Naive B cell (primary cell): ENCODE data around the gene ZNF438. TPM values are rescaled to one million over a fixed set of nuclear protein-coding genes. Genes with fewer than 3 reads are reported as not detected.

Experiments
- ATAC-seq, 2 donors: fragments of 150-1000 bp; cut with Tn5 transposase; 2 replicates each; pipeline ENCODE4 v1.10.0; 2021; ENCODE audit warnings: low read depth in 2 of 2, mild to moderate bottlenecking in 2 of 2, moderate library complexity in 2 of 2
- DNase-seq: peaks from one replicate; pipeline ENCODE4 v3.0.0; 2022
- H3K27ac Mint-ChIP-seq, 6 donors: one replicate each; pipeline ENCODE4 v1.8.0; 2020 to 2022; ENCODE audit warnings: mild to moderate bottlenecking in 6 of 6, mixed read lengths in 6 of 6, moderate library complexity in 5 of 6, inconsistent platforms in 2 of 6
- H3K27me3 Mint-ChIP-seq, 3 donors: one replicate each; pipeline ENCODE4 v1.8.0; 2021 to 2022; ENCODE audit warnings: mixed read lengths in 3 of 3, mild to moderate bottlenecking in 1 of 3
- H3K36me3 Mint-ChIP-seq, 2 donors: one replicate each; pipeline ENCODE4 v1.8.0; 2020 to 2022; ENCODE audit warnings: mixed read lengths in 2 of 2, inconsistent platforms in 1 of 2, mild to moderate bottlenecking in 1 of 2
- H3K4me1 Mint-ChIP-seq, 3 donors: one replicate each; pipeline ENCODE4 v1.8.0; 2020 to 2022; ENCODE audit warnings: mixed read lengths in 3 of 3, inconsistent platforms in 1 of 3, mild to moderate bottlenecking in 1 of 3, moderate library complexity in 1 of 3
- H3K4me3 Mint-ChIP-seq, 8 donors: one replicate each; pipeline ENCODE4 v1.8.0; 2020 to 2022; ENCODE audit warnings: mild to moderate bottlenecking in 8 of 8, mixed read lengths in 8 of 8, moderate library complexity in 8 of 8, inconsistent platforms in 2 of 8
- H3K9me3 Mint-ChIP-seq, 7 donors: one replicate each; pipeline ENCODE4 v1.8.0; 2020 to 2022; ENCODE audit warnings: mixed read lengths in 7 of 7, mild to moderate bottlenecking in 5 of 7, inconsistent platforms in 2 of 7, moderate library complexity in 1 of 7
- polyA plus RNA-seq, 6 donors: library from polyadenylated mRNA; unstranded; fragments of 300-500 nt; fragmentation: Illumina TruSeq; gene quantifications; one replicate each; pipeline ENCODE4 v1.2.3, GENCODE V29; 2021; ENCODE audit warnings: low read depth in 6 of 6

ZNF438 gene
- polyA plus RNA-seq, 6 donors from 2014 or later: 2.6 to 5.9 (median 3.4) TPM

DNA sequence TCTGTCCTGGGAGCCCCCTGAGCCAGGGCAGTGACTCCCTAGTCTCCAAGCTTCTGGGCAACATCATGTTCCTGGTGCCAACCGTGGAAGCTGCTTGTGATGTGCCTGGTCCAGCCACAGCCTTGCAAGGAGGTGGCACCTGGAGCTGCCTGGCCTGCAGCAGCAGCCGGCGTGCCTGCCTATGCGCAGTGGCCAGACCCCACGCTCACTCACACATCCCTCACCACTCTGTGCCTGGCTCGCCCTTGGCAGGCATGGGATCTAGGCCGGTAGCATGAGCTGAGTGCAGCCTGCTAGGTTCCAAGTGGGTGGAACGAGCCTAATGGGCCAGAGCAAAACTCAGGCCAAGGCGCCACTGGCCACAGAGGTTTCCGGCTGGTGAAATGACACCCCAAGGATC is 184.0 kb downstream of the ZNF438 start:
- no peak overlapping the region for H3K4me3 Mint-ChIP-seq
- H3K27me3 Mint-ChIP-seq: no peaks in the 10 kb centered on the region
- ATAC-seq (no peak), DNase-seq (no peak)
- peaks cover 0 to 8% (median 0%) of the 10 kb centered on the region in 3 donors for H3K4me1 Mint-ChIP-seq
- peaks cover 18 to 25% of the 10 kb centered on the region in 2 donors for H3K36me3 Mint-ChIP-seq
- no peaks in the 10 kb centered on the region for H3K9me3 Mint-ChIP-seq
- no peak overlapping the region for H3K27ac Mint-ChIP-seq

DNA sequence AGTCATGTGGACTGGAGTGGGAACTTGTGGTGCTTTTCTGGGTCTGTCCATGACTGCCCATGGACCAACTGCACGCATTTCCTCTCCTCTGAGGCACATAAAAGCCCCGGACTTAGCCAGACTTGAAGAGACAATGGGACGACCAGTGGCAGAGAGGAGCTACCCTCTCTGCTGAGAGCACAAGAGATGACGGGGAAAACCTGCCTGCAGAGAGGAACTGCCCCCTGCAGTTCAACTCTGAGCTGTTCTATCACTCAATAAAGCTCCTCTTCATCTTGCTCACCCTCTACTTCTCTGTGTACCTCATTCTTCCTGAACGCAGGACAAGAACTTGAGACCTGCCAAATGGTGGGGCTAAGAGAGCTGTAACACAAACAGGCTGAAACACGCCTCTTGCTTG is 184.5 kb downstream of the ZNF438 start:
- no peak overlapping the region for H3K27ac Mint-ChIP-seq
- no peak for DNase-seq
- ATAC-seq: no peak

DNA sequence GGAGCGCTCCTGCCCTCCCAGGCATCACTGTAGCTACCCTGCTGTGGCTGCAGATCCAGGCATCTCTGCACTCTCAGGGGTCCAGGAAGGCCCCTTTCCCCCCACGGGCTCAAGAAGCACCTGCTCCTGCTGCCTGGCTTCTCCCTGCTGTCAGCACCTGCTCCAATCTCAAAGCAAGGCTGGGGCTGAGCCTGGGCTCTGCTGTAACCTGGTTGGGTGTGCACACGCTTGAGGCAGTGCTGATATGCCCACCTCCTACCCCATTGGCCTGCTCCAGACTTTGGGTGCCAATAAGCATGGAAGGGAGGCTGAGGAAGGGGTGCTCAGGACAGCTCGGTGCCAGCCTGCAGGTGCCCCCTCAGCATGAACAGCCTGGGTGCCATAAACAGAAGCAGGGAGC is 185.0 kb downstream of the ZNF438 start:
- ATAC-seq: no peak
- Mint-ChIP-seq H3K4me3 (no peak overlapping the region), H3K27me3 (no peaks in the 10 kb centered on the region), H3K27ac (no peak overlapping the region), H3K4me1 (peaks cover 0 to 8% (median 0%) of the 10 kb centered on the region in 3 donors), H3K9me3 (no peaks in the 10 kb centered on the region), H3K36me3 (peaks cover 18 to 25% of the 10 kb centered on the region in 2 donors)
- no peak for DNase-seq

More for the DNA sequence above, 184.5 kb downstream of the ZNF438 start:
- H3K36me3 Mint-ChIP-seq: peaks cover 18 to 25% of the 10 kb centered on the region in 2 donors
- H3K9me3 Mint-ChIP-seq: no peaks in the 10 kb centered on the region
- no peak overlapping the region for H3K4me3 Mint-ChIP-seq
- H3K4me1 Mint-ChIP-seq: peaks cover 0 to 8% (median 0%) of the 10 kb centered on the region in 3 donors
- no peaks in the 10 kb centered on the region for H3K27me3 Mint-ChIP-seq

- Mint-ChIP-seq H3K27me3 (no peaks in the 10 kb centered on the region), H3K4me3 (no peak overlapping the region), H3K9me3 (no peaks in the 10 kb centered on the region), H3K4me1 (peaks cover 0 to 4% (median 2%) of the 10 kb centered on the region in 3 donors), H3K36me3 (peaks cover 7 to 9% of the 10 kb centered on the region in 2 donors), H3K27ac (no peak overlapping the region)
- ATAC-seq (no peak), DNase-seq (no peak)
Measured at GRCh38 chr10:30842894-30843293, 188.8 kb downstream of the ZNF438 start.

GRCh38 chr10:30842185-30842584 is 189.5 kb downstream of the ZNF438 start:
- Mint-ChIP-seq H3K9me3 (no peaks in the 10 kb centered on the region), H3K4me1 (peaks cover 0 to 4% (median 2%) of the 10 kb centered on the region in 3 donors), H3K27me3 (no peaks in the 10 kb centered on the region), H3K36me3 (peaks cover 7 to 9% of the 10 kb centered on the region in 2 donors), H3K4me3 (no peak overlapping the region), H3K27ac (no peak overlapping the region)
- ATAC-seq: no peak
- no peak for DNase-seq

DNA sequence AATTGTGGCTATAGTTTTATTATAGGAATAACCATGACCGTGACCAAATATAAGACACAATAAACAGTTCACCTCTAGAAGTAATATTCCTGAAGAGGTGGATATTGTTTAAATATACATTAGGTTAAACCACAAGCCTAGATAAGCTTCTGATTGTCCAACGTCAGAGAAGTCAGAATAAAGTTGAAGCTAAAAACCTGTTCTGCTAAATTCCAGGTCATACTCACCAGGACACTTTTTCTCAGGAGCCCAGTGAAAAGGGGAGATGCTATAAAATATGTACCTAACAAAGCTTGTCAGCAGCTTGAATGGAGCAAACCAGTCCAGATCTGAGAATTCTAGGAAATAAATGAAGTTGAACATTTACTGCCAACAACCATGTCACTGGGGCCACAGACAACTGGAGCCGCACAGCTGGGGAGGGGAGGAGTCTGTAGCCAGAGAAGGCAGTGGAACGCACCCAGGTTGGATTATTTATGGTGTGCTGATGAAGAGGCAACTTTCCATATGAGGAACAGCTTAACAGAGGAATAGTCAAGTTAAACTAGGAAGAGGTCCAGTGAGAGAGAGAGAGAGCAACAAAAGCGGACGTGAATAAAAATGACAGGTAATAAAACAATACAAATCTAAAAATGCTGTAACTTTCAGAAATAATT is 191.1 kb downstream of the ZNF438 start:
- peaks cover 0 to 2% (median 0%) of the 10 kb centered on the region in 3 donors for H3K4me1 Mint-ChIP-seq
- H3K36me3 Mint-ChIP-seq: peaks cover 4 to 7% of the 10 kb centered on the region in 2 donors
- no peaks in the 10 kb centered on the region for H3K9me3 Mint-ChIP-seq
- no peak overlapping the region for H3K4me3 Mint-ChIP-seq
- H3K27ac Mint-ChIP-seq: no peak overlapping the region
- DNase-seq (no peak), ATAC-seq (no peak)
- no peaks in the 10 kb centered on the region for H3K27me3 Mint-ChIP-seq

DNA sequence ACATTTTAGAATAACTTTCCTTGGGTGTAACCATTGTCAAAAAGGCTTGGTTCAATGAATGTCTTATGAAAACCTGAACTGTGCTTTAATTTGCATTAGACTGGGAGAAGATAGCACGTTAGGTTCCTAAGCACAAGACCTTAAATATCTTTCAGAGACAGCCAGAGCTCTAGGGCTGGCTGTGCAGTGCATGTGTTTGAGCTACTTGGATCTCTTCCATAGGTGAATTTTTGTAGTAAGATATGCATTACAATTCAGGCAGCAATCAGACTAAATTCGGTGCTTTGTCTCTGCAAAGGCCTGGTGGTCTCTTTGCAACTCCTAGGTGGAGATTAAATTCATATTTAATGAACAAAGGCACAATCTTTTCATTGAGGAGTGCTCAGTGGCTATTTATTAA is 192.0 kb downstream of the ZNF438 start:
- Mint-ChIP-seq H3K4me3 (no peak overlapping the region), H3K27ac (peak overlapping the region in 1 of 6 donors; percentile 10), H3K9me3 (no peaks in the 10 kb centered on the region), H3K27me3 (no peaks in the 10 kb centered on the region), H3K4me1 (peaks cover 0 to 2% (median 0%) of the 10 kb centered on the region in 3 donors), H3K36me3 (peaks cover 0 to 7% of the 10 kb centered on the region in 2 donors)
- ATAC-seq (no peak), DNase-seq (no peak)

DNA sequence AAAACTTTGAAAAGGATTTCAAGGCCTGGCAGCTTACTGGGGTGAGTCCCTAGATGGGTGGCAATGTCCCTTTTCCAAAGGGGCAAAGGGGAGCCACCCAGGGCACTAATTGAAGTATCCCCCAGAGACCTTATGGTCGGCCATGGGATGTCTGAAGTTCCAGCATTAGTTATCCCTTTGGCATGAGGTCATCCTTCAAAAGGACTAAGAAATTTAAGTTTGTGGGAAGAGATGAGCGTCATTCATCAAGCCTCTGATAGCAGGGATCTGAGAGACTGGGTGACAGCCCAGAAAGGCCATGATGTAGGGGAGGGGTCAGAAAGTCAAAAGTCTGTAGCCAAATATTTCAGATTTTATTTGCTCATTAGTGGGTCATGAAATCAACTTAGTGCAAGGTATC is 195.3 kb downstream of the ZNF438 start:
- Mint-ChIP-seq H3K9me3 (no peaks in the 10 kb centered on the region), H3K27me3 (no peaks in the 10 kb centered on the region), H3K4me3 (no peak overlapping the region), H3K36me3 (peaks cover 0 to 7% of the 10 kb centered on the region in 2 donors), H3K27ac (no peak overlapping the region), H3K4me1 (peaks cover 0 to 2% (median 0%) of the 10 kb centered on the region in 3 donors)
- DNase-seq (no peak), ATAC-seq (no peak)

GRCh38 chr10:30835146-30835545 is 196.5 kb downstream of the ZNF438 start:
- Mint-ChIP-seq H3K4me1 (no peaks in the 10 kb centered on the region), H3K4me3 (no peak overlapping the region), H3K27me3 (no peaks in the 10 kb centered on the region), H3K27ac (no peak overlapping the region), H3K9me3 (no peaks in the 10 kb centered on the region), H3K36me3 (no peaks in the 10 kb centered on the region)
- no peak for DNase-seq
- ATAC-seq: no peak

GRCh38 chr10:30834651-30835050 is 197.0 kb downstream of the ZNF438 start:
- H3K27me3 Mint-ChIP-seq: no peaks in the 10 kb centered on the region
- H3K4me3 Mint-ChIP-seq: no peak overlapping the region
- H3K36me3 Mint-ChIP-seq: no peaks in the 10 kb centered on the region
- ATAC-seq (no peak), DNase-seq (no peak)
- H3K9me3 Mint-ChIP-seq: no peaks in the 10 kb centered on the region
- H3K4me1 Mint-ChIP-seq: no peaks in the 10 kb centered on the region
- peak overlapping the region in 2 of 6 donors; percentile 9 to 60 for H3K27ac Mint-ChIP-seq

DNA sequence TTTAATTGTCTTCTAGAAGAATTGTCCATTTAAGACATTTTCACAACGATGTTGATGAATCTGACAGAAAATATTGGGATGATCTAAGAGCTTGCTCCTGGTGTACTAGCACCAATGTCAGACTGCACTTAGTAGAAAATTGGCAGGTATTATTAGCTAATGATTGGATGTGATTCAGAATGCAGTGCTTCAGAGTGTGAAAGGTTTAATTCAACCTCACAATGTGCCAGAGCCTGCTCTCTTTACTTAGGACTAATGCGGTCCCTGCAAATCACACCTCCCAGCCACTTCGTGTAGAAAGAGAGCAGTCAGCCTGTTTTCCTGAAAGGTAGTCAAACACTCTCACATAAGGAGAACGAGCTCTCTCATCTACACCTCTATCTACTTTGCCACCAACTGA is 197.5 kb downstream of the ZNF438 start:
- Mint-ChIP-seq H3K4me1 (no peaks in the 10 kb centered on the region), H3K27ac (no peak overlapping the region), H3K4me3 (no peak overlapping the region), H3K36me3 (no peaks in the 10 kb centered on the region), H3K9me3 (no peaks in the 10 kb centered on the region), H3K27me3 (no peaks in the 10 kb centered on the region)
- ATAC-seq: no peak
- DNase-seq: no peak

GRCh38 chr10:30833628-30833970 is 198.1 kb downstream of the ZNF438 start:
- H3K4me3 Mint-ChIP-seq: no peak overlapping the region
- H3K36me3 Mint-ChIP-seq: no peaks in the 10 kb centered on the region
- H3K27ac Mint-ChIP-seq: no peak overlapping the region
- DNase-seq (no peak), ATAC-seq (no peak)
- H3K4me1 Mint-ChIP-seq: no peaks in the 10 kb centered on the region
- H3K9me3 Mint-ChIP-seq: no peaks in the 10 kb centered on the region
- no peaks in the 10 kb centered on the region for H3K27me3 Mint-ChIP-seq

DNA sequence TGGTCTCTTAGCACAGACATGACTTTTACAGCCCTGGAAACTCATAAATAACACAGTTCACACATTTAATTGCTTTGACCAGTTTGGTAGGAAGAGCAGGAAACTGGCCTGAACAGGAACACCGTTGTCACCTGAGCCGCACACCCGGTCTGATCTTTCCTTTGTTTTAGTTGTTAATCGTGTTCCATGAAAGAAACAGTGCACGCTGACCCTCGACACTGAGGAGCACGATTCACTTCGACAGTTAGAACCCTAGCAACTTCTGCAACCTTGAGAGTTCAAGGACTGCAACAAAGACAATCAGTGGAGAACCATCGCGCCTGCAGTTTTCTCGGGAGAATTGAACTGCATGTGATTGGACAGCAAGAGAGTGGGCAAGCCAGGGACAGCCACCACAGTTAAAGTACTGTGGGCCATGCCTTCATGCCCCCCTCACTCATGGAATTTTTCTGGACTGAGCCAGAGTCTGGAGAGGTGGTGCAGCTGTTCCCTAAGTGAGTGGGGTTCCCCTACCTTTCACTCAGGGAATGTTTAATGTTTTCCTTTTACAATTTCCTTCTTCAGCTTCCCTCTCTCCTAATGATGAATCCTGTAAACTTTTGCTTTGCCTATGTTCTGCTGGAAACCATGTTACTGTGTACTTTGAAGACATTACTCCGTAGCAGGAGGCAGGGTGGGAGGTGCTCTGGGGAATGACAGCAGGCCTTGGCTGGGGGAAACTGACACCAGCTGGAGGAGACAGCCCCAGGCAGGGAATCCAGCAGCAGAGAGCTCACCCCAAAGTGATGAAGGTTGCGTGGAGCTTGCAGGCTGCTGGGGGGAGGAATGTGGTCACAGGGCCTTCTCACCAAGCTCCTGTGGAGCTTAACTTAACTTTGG is 198.7 kb downstream of the ZNF438 start:
- no peaks in the 10 kb centered on the region for H3K4me1 Mint-ChIP-seq
- H3K4me3 Mint-ChIP-seq: no peak overlapping the region
- no peaks in the 10 kb centered on the region for H3K27me3 Mint-ChIP-seq
- DNase-seq (no peak), ATAC-seq (no peak)
- H3K27ac Mint-ChIP-seq: no peak overlapping the region
- no peaks in the 10 kb centered on the region for H3K9me3 Mint-ChIP-seq
- H3K36me3 Mint-ChIP-seq: no peaks in the 10 kb centered on the region
